T-helper 2 cell treated with Interferon-gamma antibody and Interleukin-4, amounts not matched to agents 5 μg/mL and 100 μg/mL, for 36 hours (primary cell): ENCODE results near the gene SHANK1.

Source experiments
- DNase-seq: peaks from one replicate; pipeline ENCODE4 v3.0.0; 2021; ENCODE audit warnings: low spot score
- H3K27ac Mint-ChIP-seq: one replicate; pipeline ENCODE4 v1.8.0; 2021; ENCODE audit warnings: mild to moderate bottlenecking, mixed read lengths
- H3K27me3 Mint-ChIP-seq: one replicate; pipeline ENCODE4 v1.8.0; 2021; ENCODE audit warnings: low read depth, mixed read lengths
- H3K36me3 Mint-ChIP-seq: one replicate; pipeline ENCODE4 v1.8.0; 2021; ENCODE audit warnings: low read depth, mixed read lengths
- H3K4me1 Mint-ChIP-seq: one replicate; pipeline ENCODE4 v1.8.0; 2021; ENCODE audit warnings: low read depth, mixed read lengths
- H3K4me3 Mint-ChIP-seq: one replicate; pipeline ENCODE4 v1.8.0; 2022; ENCODE audit warnings: mild to moderate bottlenecking, moderate library complexity, mixed read lengths
- H3K9me3 Mint-ChIP-seq: one replicate; pipeline ENCODE4 v1.8.0; 2021; ENCODE audit warnings: mixed read lengths

SHANK1 gene

DNA sequence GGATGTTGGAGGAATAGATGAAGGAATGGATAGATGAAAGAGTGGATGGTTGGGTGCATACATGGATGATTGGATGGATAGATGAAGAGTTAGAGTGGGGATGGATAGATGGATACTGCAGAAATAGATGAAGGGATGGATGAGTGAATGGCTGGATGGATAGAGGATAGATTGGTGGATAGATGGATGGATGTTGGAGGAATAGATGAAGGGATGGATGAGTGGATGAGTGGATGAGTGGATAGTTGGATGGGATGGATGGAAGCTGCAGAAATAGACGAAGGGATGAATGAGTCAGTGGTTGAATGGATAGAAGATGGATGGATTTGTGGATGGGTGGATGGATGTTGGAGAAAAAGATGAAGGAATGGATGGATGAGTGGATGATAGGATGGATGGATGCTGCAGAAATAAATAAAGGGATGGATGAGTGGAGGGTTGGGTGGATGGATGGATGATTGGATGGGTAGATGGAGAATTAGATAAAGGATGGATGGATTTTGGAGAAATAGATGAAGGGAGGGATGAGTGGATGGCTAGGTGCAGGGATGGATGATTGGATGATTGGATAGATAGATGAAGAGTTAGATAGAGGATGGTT is 75.2 kb downstream of the SHANK1 start:
- H3K9me3 Mint-ChIP-seq: no peaks in the 10 kb centered on the region
- H3K4me3 Mint-ChIP-seq: no peak overlapping the region
- no peaks in the 10 kb centered on the region for H3K4me1 Mint-ChIP-seq
- H3K36me3 Mint-ChIP-seq: no peaks in the 10 kb centered on the region
- DNase-seq: no peak
- H3K27me3 Mint-ChIP-seq: peaks cover 16% of the 10 kb centered on the region
- no peak overlapping the region for H3K27ac Mint-ChIP-seq

DNA sequence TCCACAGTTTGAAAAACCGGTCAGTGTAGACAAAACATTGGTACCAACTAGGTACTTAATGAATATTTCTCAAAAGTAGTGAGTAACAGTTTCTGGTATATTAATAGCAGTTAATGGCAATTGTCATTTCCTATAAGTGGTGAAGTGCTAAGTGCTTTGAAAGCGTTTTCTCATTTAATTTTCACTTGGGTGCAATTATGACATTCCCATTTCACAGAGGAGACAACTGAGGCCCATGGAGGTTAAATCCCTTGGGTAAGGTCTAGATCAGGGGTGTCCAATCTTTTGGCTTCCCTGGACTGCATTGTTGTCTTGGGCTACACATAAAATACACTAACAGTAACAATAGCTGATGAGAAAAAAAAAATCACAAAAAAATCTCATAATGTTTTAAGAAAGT is 79.2 kb downstream of the SHANK1 start:
- H3K27ac Mint-ChIP-seq: no peak overlapping the region
- peaks cover 38% of the 10 kb centered on the region for H3K27me3 Mint-ChIP-seq
- peaks cover 2% of the 10 kb centered on the region for H3K9me3 Mint-ChIP-seq
- no peak for DNase-seq
- no peaks in the 10 kb centered on the region for H3K36me3 Mint-ChIP-seq
- peaks cover 2% of the 10 kb centered on the region for H3K4me1 Mint-ChIP-seq
- H3K4me3 Mint-ChIP-seq: no peak overlapping the region

DNA sequence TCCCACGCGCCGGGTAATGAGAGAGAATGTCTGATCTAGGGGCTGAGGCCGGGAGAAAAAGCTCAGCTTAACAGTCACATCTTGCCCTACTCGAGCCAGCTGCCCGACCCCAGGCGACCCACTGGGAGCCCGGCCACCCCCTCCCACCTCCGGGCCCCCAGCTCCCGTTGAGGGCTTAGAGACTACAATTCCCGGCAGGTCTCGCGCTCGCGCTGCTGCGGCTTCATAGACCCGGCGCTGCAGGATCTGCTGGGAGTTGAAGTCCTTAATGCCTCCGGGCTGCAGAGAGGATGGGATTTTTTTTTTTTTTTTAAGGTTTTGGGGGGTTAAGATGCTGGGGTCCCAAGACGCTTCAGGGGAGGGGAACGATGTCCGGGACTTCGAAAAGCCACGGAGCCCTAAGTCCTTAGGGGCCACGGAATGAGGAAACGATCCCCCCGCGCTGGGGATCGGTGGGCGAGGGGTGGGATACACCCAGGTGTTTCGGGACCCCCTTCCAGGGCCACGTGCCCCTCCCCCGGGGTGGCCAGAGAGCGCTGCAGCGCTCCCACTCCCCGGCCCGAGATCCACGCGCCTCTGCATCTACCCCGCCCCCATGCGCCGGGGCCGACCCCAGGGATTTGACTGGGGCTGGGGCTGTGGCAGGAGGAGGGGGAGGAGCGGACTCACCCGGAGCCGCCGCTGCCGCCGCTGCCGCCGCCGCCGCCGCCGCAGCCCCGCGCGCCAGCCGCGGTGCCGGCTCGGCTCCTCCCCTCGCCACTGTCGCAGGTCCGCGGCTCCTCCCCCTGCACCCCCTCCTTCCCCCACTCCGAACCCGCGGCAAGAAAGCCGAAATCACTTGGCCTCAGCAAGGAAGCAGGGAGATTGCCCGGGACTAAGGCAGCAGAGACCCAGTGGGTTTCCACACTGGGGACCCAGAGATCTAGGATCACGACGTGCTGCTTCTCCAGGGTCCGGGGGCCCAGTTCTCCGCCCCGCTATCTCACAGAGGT is 80.2 kb downstream of the SHANK1 start, which contains the start of gene SYT3:
Gene SYT3 (minus strand): TSS at position 761 of the 992 bp plus-strand sequence. CDS start 2,470 bp downstream, outside the sequence.
- Mint-ChIP-seq H3K4me1 (peaks cover 2% of the 10 kb centered on the region), H3K36me3 (no peaks in the 10 kb centered on the region), H3K27ac (no peak within 1 kb of the TSS), H3K27me3 (peaks cover 38% of the 10 kb centered on the region), H3K4me3 (peak within 1 kb of the TSS; percentile 66), H3K9me3 (peaks cover 5% of the 10 kb centered on the region)
- no peak for DNase-seq

DNA sequence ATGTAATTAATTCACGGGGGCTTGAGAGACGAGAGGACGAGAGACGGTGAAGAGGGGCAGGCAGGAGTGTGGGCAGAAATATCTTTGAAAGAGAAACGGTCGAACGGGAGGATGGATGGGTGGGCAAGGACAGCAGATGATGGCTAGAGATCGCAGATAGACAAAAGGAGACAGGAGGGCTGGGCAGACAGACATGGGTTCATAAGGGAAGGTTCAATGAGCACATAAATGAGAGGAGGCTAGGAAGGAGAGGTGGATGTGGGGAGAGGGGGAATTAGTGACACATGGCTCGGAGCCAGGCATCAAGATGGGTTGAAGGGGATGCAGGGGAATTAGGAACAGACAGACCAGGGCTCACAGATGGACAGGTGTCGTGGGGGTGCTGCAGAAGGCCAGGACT is 81.0 kb downstream of the SHANK1 start:
- H3K36me3 Mint-ChIP-seq: no peaks in the 10 kb centered on the region
- H3K4me3 Mint-ChIP-seq: no peak overlapping the region
- H3K27me3 Mint-ChIP-seq: peaks cover 38% of the 10 kb centered on the region
- H3K9me3 Mint-ChIP-seq: peaks cover 10% of the 10 kb centered on the region
- H3K27ac Mint-ChIP-seq: no peak overlapping the region
- H3K4me1 Mint-ChIP-seq: peaks cover 2% of the 10 kb centered on the region
- no peak for DNase-seq

GRCh38 chr19:50636317-50637085 is 83.1 kb downstream of the SHANK1 start:
- H3K27me3 Mint-ChIP-seq: peaks cover 38% of the 10 kb centered on the region
- no peak overlapping the region for H3K4me3 Mint-ChIP-seq
- peaks cover 2% of the 10 kb centered on the region for H3K4me1 Mint-ChIP-seq
- H3K36me3 Mint-ChIP-seq: no peaks in the 10 kb centered on the region
- H3K9me3 Mint-ChIP-seq: peaks cover 17% of the 10 kb centered on the region
- no peak for DNase-seq
- no peak overlapping the region for H3K27ac Mint-ChIP-seq

GRCh38 chr19:50633973-50634372 is 85.6 kb downstream of the SHANK1 start:
- peaks cover 17% of the 10 kb centered on the region for H3K9me3 Mint-ChIP-seq
- H3K4me3 Mint-ChIP-seq: no peak overlapping the region
- no peak for DNase-seq
- H3K36me3 Mint-ChIP-seq: no peaks in the 10 kb centered on the region
- H3K27ac Mint-ChIP-seq: no peak overlapping the region
- no peaks in the 10 kb centered on the region for H3K4me1 Mint-ChIP-seq
- peaks cover 24% of the 10 kb centered on the region for H3K27me3 Mint-ChIP-seq

DNA sequence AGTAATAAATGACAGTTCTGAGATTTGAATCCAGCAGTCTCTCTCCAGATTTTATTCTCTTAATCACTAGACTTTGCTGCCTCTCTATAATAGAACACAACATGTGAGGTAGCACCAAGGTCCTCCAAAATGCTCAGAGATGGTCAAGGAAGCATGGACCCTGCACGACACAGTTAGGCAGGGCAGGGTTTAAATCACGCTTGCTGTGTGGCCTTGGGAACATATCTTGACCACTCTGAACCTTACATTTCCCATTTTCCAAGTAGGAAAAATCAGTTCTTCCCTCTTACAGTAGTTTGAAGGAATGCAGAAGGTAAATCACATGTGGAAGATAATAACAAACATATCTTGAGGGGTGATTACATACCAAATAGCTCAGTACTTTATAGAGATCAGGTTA is 86.2 kb downstream of the SHANK1 start:
- Mint-ChIP-seq H3K9me3 (peaks cover 17% of the 10 kb centered on the region), H3K4me3 (no peak overlapping the region), H3K27me3 (peaks cover 18% of the 10 kb centered on the region), H3K4me1 (no peaks in the 10 kb centered on the region), H3K27ac (no peak overlapping the region), H3K36me3 (no peaks in the 10 kb centered on the region)
- no peak for DNase-seq

DNA sequence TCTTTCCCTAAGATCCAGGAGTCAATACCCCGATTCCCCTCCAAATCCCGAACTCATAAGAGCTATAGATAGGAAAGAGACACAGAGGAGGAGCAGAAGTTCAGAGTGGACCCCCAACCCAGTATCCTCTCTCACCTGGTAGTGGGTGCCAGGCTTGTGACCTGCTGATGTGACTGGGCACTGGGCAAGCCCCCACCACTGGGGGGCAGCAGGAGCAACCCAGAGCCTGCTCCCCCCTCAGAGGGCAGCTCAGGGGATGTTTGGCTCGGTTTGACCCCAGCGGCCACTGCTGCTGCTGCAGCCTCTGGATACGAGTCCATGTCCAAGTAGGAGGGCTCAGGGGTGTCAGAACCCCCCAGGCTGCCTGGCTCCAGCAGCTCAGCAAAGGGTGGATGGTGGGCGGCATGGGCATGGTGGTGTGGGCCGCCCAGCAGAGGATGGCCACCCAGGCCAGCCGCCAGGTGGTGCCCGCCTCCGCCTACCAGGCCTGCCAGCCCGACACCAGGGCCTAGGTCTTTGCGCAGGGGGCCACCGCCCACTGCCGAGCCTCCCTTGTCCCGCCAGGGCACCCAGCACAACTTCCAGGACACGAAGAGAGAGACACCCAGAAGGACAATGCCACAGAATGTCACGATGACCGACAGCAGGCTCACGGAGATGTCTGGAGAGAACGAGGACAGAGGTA is 87.3 kb downstream of the SHANK1 start:
- Mint-ChIP-seq H3K36me3 (no peaks in the 10 kb centered on the region), H3K4me1 (no peaks in the 10 kb centered on the region), H3K4me3 (no peak overlapping the region), H3K9me3 (peaks cover 17% of the 10 kb centered on the region), H3K27ac (no peak overlapping the region), H3K27me3 (peaks cover 8% of the 10 kb centered on the region)
- no peak for DNase-seq

GRCh38 chr19:50629801-50630200 is 89.8 kb downstream of the SHANK1 start:
- Mint-ChIP-seq H3K9me3 (peaks cover 12% of the 10 kb centered on the region), H3K36me3 (no peaks in the 10 kb centered on the region), H3K4me1 (no peaks in the 10 kb centered on the region), H3K4me3 (no peak overlapping the region), H3K27me3 (no peaks in the 10 kb centered on the region), H3K27ac (no peak overlapping the region)
- no peak for DNase-seq

- no peaks in the 10 kb centered on the region for H3K36me3 Mint-ChIP-seq
These were observed 90.4 kb downstream of the SHANK1 start for GRCh38 chr19:50629194-50629593.

DNA sequence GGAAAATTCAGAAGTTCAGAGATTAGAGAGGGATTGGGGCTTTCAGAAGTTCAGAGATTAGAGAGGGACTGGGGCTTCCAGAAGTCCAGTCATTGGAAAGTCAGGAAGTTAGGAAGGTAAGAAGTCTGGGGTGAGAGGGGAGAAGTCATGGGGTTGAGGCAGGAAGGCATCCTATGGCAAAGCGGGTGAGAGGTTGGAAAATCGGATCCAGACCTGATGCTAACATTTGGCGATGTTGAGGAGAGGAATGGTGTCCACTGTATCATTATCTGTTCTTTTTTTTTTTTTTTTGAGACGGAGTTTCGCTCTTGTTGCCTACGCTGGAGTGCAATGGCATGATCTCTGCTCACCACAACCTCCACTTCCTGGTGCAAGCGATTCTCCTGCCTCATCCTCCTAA is 91.1 kb downstream of the SHANK1 start:
- H3K4me3 Mint-ChIP-seq: no peak overlapping the region
- peaks cover 6% of the 10 kb centered on the region for H3K9me3 Mint-ChIP-seq
- no peaks in the 10 kb centered on the region for H3K27me3 Mint-ChIP-seq
- no peak for DNase-seq
- no peaks in the 10 kb centered on the region for H3K4me1 Mint-ChIP-seq
- no peaks in the 10 kb centered on the region for H3K36me3 Mint-ChIP-seq
- H3K27ac Mint-ChIP-seq: no peak overlapping the region

More at GRCh38 chr19:50629194-50629593, 90.4 kb downstream of the SHANK1 start:
- no peak overlapping the region for H3K27ac Mint-ChIP-seq
- H3K27me3 Mint-ChIP-seq: no peaks in the 10 kb centered on the region
- H3K4me1 Mint-ChIP-seq: no peaks in the 10 kb centered on the region
- H3K4me3 Mint-ChIP-seq: no peak overlapping the region
- no peak for DNase-seq
- H3K9me3 Mint-ChIP-seq: peaks cover 11% of the 10 kb centered on the region

GRCh38 chr19:50628146-50628545 is 91.5 kb downstream of the SHANK1 start:
- Mint-ChIP-seq H3K36me3 (no peaks in the 10 kb centered on the region), H3K27me3 (no peaks in the 10 kb centered on the region), H3K27ac (no peak overlapping the region), H3K9me3 (peaks cover 2% of the 10 kb centered on the region), H3K4me3 (no peak overlapping the region), H3K4me1 (no peaks in the 10 kb centered on the region)
- no peak for DNase-seq

DNA sequence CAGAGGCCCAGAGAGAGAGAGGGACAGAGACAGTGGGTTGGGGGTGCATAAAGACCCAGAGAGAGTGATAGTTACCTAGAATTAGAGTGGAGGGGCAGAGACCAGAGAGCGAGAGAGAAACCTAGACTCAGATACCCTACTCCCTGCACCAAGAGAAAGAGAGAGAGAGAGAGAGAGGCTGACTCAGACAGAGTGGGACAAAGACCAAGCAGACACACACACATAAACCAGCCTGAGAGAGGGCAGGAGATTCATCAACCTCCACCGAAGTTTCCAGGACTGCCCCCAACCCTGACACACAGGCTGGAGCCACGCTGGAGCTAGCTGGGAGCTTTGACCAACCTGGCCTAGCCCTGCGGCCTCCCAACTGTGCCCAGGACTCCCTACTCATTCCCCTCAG is 92.8 kb downstream of the SHANK1 start:
- no peaks in the 10 kb centered on the region for H3K27me3 Mint-ChIP-seq
- no peak for DNase-seq
- H3K4me1 Mint-ChIP-seq: no peaks in the 10 kb centered on the region
- H3K36me3 Mint-ChIP-seq: no peaks in the 10 kb centered on the region
- H3K27ac Mint-ChIP-seq: no peak overlapping the region
- no peak overlapping the region for H3K4me3 Mint-ChIP-seq
- no peaks in the 10 kb centered on the region for H3K9me3 Mint-ChIP-seq
